ENCODE measurements around the gene AP3S1.

AP3S1 gene

DNA sequence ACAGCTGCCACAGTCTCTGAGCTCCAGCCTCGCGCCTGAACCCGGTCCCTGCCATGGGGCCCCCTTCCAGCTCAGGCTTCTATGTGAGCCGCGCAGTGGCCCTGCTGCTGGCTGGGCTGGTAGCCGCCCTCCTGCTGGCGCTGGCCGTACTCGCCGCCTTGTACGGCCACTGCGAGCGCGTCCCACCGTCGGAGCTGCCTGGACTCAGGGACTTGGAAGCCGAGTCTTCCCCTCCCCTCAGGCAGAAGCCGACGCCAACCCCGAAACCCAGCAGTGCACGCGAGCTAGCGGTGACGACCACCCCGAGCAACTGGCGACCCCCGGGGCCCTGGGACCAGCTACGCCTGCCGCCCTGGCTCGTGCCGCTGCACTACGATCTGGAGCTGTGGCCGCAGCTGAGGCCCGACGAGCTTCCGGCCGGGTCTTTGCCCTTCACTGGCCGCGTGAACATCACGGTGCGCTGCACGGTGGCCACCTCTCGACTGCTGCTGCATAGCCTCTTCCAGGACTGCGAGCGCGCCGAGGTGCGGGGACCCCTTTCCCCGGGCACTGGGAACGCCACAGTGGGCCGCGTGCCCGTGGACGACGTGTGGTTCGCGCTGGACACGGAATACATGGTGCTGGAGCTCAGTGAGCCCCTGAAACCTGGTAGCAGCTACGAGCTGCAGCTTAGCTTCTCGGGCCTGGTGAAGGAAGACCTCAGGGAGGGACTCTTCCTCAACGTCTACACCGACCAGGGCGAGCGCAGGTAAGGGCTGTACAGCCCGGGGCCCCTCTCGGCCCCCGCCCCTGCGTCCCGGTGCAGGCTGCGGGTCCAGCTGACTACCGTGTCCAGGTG, 121.0 kb downstream of the AP3S1 start:
- H3K4me3 ChIP-seq (ENCODE audit: low read depth, low read length), result no peak overlapping the region
- TF ChIP-seq, protein P1, sequence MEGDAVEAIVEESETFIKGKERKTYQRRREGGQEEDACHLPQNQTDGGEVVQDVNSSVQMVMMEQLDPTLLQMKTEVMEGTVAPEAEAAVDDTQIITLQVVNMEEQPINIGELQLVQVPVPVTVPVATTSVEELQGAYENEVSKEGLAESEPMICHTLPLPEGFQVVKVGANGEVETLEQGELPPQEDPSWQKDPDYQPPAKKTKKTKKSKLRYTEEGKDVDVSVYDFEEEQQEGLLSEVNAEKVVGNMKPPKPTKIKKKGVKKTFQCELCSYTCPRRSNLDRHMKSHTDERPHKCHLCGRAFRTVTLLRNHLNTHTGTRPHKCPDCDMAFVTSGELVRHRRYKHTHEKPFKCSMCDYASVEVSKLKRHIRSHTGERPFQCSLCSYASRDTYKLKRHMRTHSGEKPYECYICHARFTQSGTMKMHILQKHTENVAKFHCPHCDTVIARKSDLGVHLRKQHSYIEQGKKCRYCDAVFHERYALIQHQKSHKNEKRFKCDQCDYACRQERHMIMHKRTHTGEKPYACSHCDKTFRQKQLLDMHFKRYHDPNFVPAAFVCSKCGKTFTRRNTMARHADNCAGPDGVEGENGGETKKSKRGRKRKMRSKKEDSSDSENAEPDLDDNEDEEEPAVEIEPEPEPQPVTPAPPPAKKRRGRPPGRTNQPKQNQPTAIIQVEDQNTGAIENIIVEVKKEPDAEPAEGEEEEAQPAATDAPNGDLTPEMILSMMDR (IDR thresholded peaks at IDR 0.05; ENCODE audit: borderline replicate concordance, insufficient read depth, low read depth, low read length), result no peak

DNA sequence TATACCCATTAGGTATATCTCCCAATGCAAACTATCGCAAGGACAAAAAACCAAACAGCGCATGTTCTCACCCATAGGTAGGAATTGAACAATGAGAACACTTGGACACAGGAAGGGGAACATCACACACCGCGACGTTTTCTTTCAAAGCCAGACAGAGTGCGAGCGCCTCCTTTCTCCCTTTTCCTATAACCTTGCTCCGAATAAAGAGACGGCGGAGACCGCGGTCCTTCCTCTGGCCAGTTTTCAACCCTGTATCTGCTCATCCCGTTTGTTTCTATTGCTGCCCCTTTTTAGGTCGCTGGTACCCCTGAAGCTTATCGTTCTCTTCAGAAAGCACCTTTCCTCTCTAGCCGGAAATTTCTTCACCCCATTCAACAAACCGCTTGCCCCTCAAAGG, 121.8 kb downstream of the AP3S1 start:
- no peak overlapping the region for H3K4me3 ChIP-seq (ENCODE audit: low read depth, low read length)
- TF ChIP-seq, protein P1 (IDR thresholded peaks at IDR 0.05; ENCODE audit: borderline replicate concordance, insufficient read depth, low read depth, low read length), result no peak
